Measurements from ENCODE around the gene GAB1. TPM values are rescaled to one million over a fixed set of nuclear protein-coding genes. Genes with fewer than 3 reads are reported as not detected.
A peak's percentile ranks its signal among the peaks of the same experiment; 100 is the strongest.

Gene GAB1
- total and polyA plus RNA-seq, 9 donors = 10.7 to 50.3 (median 32.4) TPM

GRCh38 chr4:143406523-143406922 lies 69.8 kb downstream of the GAB1 start:
- WGBS, 3 donors = 48 to 66% (median 56%) methylated on average over 3 of the region's 3 CpGs
- no peak for TF ChIP-seq POLR2A (IDR thresholded peaks at IDR 0.05)
- TF ChIP-seq CTCF (IDR thresholded peaks at IDR 0.05) = no peak
- no peak for TF ChIP-seq EP300 (IDR thresholded peaks at IDR 0.05)
- peak in 3 of 5 donors; percentile 16 to 48 (median 45) for DNase-seq
- no peaks in the 10 kb centered on the region for H3K27me3 ChIP-seq
- H3K36me3 ChIP-seq = no peaks in the 10 kb centered on the region
- H3K9me3 ChIP-seq = no peaks in the 10 kb centered on the region
- no peak overlapping the region for H3K4me3 ChIP-seq
- H3K27ac ChIP-seq = no peak overlapping the region
- intact Hi-C loops (cut with DNase I) = no loop called here
- peaks cover 28% of the 10 kb centered on the region for H3K4me1 ChIP-seq (ENCODE audit: insufficient read depth)

- Histone ChIP-seq H3K27ac (no peak overlapping the region), H3K4me1 (ENCODE audit: insufficient read depth) (peaks cover 27% of the 10 kb centered on the region), H3K4me3 (no peak overlapping the region), H3K27me3 (no peaks in the 10 kb centered on the region), H3K9me3 (no peaks in the 10 kb centered on the region), H3K36me3 (no peaks in the 10 kb centered on the region)
- intact Hi-C loops (cut with DNase I) = no loop called here
- 36 to 53% (median 44%) methylated on average over 3 of the region's 3 CpGs for WGBS, 3 donors
- no peak for DNase-seq
- TF ChIP-seq POLR2A (IDR thresholded peaks at IDR 0.05) (no peak), CTCF (IDR thresholded peaks at IDR 0.05) (no peak), EP300 (IDR thresholded peaks at IDR 0.05) (no peak)
Observed at GRCh38 chr4:143407474-143407873, 70.8 kb downstream of the GAB1 start.

GRCh38 chr4:143407888-143408287 lies 71.2 kb downstream of the GAB1 start:
- no peak for DNase-seq
- H3K4me1 ChIP-seq (ENCODE audit: insufficient read depth) = peaks cover 25% of the 10 kb centered on the region
- no peaks in the 10 kb centered on the region for H3K36me3 ChIP-seq
- WGBS, 3 donors = 51 to 61% (median 56%) methylated on average over 2 of the region's 2 CpGs
- no peaks in the 10 kb centered on the region for H3K9me3 ChIP-seq
- intact Hi-C loops (cut with DNase I) = no loop called here
- H3K27me3 ChIP-seq = no peaks in the 10 kb centered on the region
- H3K27ac ChIP-seq = no peak overlapping the region
- H3K4me3 ChIP-seq = no peak overlapping the region
- TF ChIP-seq EP300 (IDR thresholded peaks at IDR 0.05) (no peak), POLR2A (IDR thresholded peaks at IDR 0.05) (no peak), CTCF (IDR thresholded peaks at IDR 0.05) (no peak)

GRCh38 chr4:143410015-143410414 lies 73.3 kb downstream of the GAB1 start:
- WGBS, 3 donors = 96 to 97% (median 96%) methylated on average over 3 of the region's 3 CpGs
- intact Hi-C loops (cut with DNase I) = no loop called here
- TF ChIP-seq POLR2A (IDR thresholded peaks at IDR 0.05) (no peak), CTCF (IDR thresholded peaks at IDR 0.05) (no peak), EP300 (IDR thresholded peaks at IDR 0.05) (no peak)
- Histone ChIP-seq H3K4me3 (no peak overlapping the region), H3K27ac (no peak overlapping the region), H3K36me3 (no peaks in the 10 kb centered on the region), H3K9me3 (no peaks in the 10 kb centered on the region), H3K4me1 (ENCODE audit: insufficient read depth) (peaks cover 15% of the 10 kb centered on the region), H3K27me3 (no peaks in the 10 kb centered on the region)
- DNase-seq = no peak

Data from ovary (tissue), 9 donors.